CD1c-positive myeloid dendritic cell (primary cell): ENCODE results near the gene CD300H.
A peak's percentile ranks its signal among the peaks of the same experiment; 100 is the strongest.

Experiments
- DNase-seq: peaks from one replicate; pipeline ENCODE4 v3.0.0-alpha.2; 2016; ENCODE audit errors: extremely low spot score

CD300H gene

GRCh38 chr17:74550602-74551001 is 16.7 kb downstream of the CD300H start:
- no peak for DNase-seq

GRCh38 chr17:74549343-74549742 is 18.0 kb downstream of the CD300H start:
- DNase-seq: no peak

- DNase-seq: no peak
Observed at GRCh38 chr17:74547736-74548135, 19.6 kb downstream of the CD300H start.

GRCh38 chr17:74547264-74547663 is 20.0 kb downstream of the CD300H start:
- DNase-seq: no peak

GRCh38 chr17:74546586-74546985 is 20.7 kb downstream of the CD300H start:
- no peak for DNase-seq

- DNase-seq: peak; percentile 93
Observed at GRCh38 chr17:74545843-74546230, 21.5 kb downstream of the CD300H start, which contains the start of gene CD300C. Gene CD300C (minus strand): TSS chr17:74546115. CDS start chr17:74545782, 333 bp downstream.

- peak; percentile 42 for DNase-seq
Observed at GRCh38 chr17:74544991-74545842, 22.1 kb downstream of the CD300H start.

GRCh38 chr17:74543891-74544760 is 23.2 kb downstream of the CD300H start:
- no peak for DNase-seq

GRCh38 chr17:74543406-74543805 is 23.9 kb downstream of the CD300H start:
- no peak for DNase-seq

GRCh38 chr17:74542727-74543383 is 24.5 kb downstream of the CD300H start:
- no peak for DNase-seq

GRCh38 chr17:74542166-74542565 is 25.1 kb downstream of the CD300H start:
- no peak for DNase-seq

- DNase-seq: no peak
Observed at GRCh38 chr17:74541176-74542111, 25.9 kb downstream of the CD300H start.

GRCh38 chr17:74539281-74539820 is 28.0 kb downstream of the CD300H start:
- no peak for DNase-seq

GRCh38 chr17:74536890-74537289 is 30.4 kb downstream of the CD300H start:
- DNase-seq: no peak

GRCh38 chr17:74532115-74532514 is 35.2 kb downstream of the CD300H start:
- peak; percentile 96 for DNase-seq

- DNase-seq: peak; percentile 80
Observed at GRCh38 chr17:74531231-74531761, 36.0 kb downstream of the CD300H start, which contains the start of gene CD300LB. Gene CD300LB (minus strand): TSS chr17:74531475. CDS start chr17:74531350, 125 bp downstream.

- no peak for DNase-seq
Observed at GRCh38 chr17:74530831-74531150, 36.5 kb downstream of the CD300H start.

- DNase-seq: no peak
Observed at GRCh38 chr17:74529243-74529642, 38.1 kb downstream of the CD300H start.

- peak; percentile 97 for DNase-seq
Observed at GRCh38 chr17:74528491-74529199, 38.7 kb downstream of the CD300H start.

- DNase-seq: no peak
Observed at GRCh38 chr17:74527756-74528155, 39.6 kb downstream of the CD300H start.
